ENCODE measurements around the gene BRPF1.

The BRPF1 gene

GRCh38 chr3:9786825-9787669 is 55.5 kb downstream of the BRPF1 start:
- DNase-seq (ENCODE audit: low read depth): no peak

- no peak for DNase-seq (ENCODE audit: low read depth)
Measured at GRCh38 chr3:9787714-9788113, 56.2 kb downstream of the BRPF1 start.

- no peak for DNase-seq (ENCODE audit: low read depth)
Measured at GRCh38 chr3:9791127-9791526, 59.6 kb downstream of the BRPF1 start.

GRCh38 chr3:9791790-9792404 is 60.4 kb downstream of the BRPF1 start:
- no peak for DNase-seq (ENCODE audit: low read depth)

- peak; percentile 82 for DNase-seq (ENCODE audit: low read depth)
Measured at GRCh38 chr3:9792405-9793160, 61.0 kb downstream of the BRPF1 start, which contains the start of the genes ARPC4 and TADA3. TSS of gene ARPC4 (plus strand) at chr3:9793082. CDS start at chr3:9793122, 40 bp downstream. TSS of gene TADA3 (minus strand) at chr3:9792473. CDS start at chr3:9791466, 1,007 bp downstream.

- DNase-seq (ENCODE audit: low read depth): no peak
Measured at GRCh38 chr3:9793161-9793781, 61.7 kb downstream of the BRPF1 start.

- no peak for DNase-seq (ENCODE audit: low read depth)
Measured at GRCh38 chr3:9794400-9794799, 62.9 kb downstream of the BRPF1 start.

- DNase-seq (ENCODE audit: low read depth): no peak
Measured at GRCh38 chr3:9795207-9795606, 63.7 kb downstream of the BRPF1 start.

- DNase-seq (ENCODE audit: low read depth): no peak
Measured at GRCh38 chr3:9797196-9797945, 65.8 kb downstream of the BRPF1 start.

Measured in non-pigmented ciliary epithelial cell (primary cell).